VCaP (cell line): Measurements from ENCODE around the gene DUSP16.
"Not testable (repeated sequence)": the region's sequence is repeated elsewhere in the genome, so short reads cannot be mapped to it uniquely, and the experiment has no call there.

Source experiments
- H3K27ac ChIP-seq: fragments of 450-650 bp; 2 replicates; pipeline ENCODE4 v1.5.1; 2017
- CTCF ChIP-seq: fragments of 450-650 bp; conservative IDR thresholded peaks from 2 replicates; pipeline ENCODE4 v1.5.1; 2017; ENCODE audit warnings: mild to moderate bottlenecking, moderate library complexity

Gene DUSP16

GRCh38 chr12:12604740-12605139 is 42.1 kb upstream of the DUSP16 start:
- no peak for TF ChIP-seq CTCF
- H3K27ac ChIP-seq: no peak overlapping the region

GRCh38 chr12:12600659-12601058 is 38.0 kb upstream of the DUSP16 start:
- H3K27ac ChIP-seq: no peak overlapping the region; the same call in 1 of the 2 replicates
- no peak for TF ChIP-seq CTCF

- no peak for TF ChIP-seq CTCF
- H3K27ac ChIP-seq: peak overlapping the region; percentile 39
Observed at GRCh38 chr12:12599750-12600643, 37.3 kb upstream of the DUSP16 start.

- no peak for TF ChIP-seq CTCF
- H3K27ac ChIP-seq: peak overlapping the region; percentile 39; the same call in 1 of the 2 replicates
Observed at GRCh38 chr12:12598864-12599263, 36.2 kb upstream of the DUSP16 start.

GRCh38 chr12:12596598-12596997 is 33.9 kb upstream of the DUSP16 start:
- not testable (repeated sequence) for H3K27ac ChIP-seq

- not testable (repeated sequence) for H3K27ac ChIP-seq
Observed at GRCh38 chr12:12595929-12596328, 33.3 kb upstream of the DUSP16 start.

GRCh38 chr12:12592930-12593329 is 30.3 kb upstream of the DUSP16 start:
- TF ChIP-seq CTCF: no peak
- peak overlapping the region; percentile 60 for H3K27ac ChIP-seq

- H3K27ac ChIP-seq: no peak overlapping the region
- no peak for TF ChIP-seq CTCF
Observed at GRCh38 chr12:12590961-12591360, 28.3 kb upstream of the DUSP16 start.

- H3K27ac ChIP-seq: peak overlapping the region; percentile 96
Observed at GRCh38 chr12:12588436-12588835, 25.8 kb upstream of the DUSP16 start.
